HepG2 (cell line): Measurements from ENCODE around the gene RAET1E. TPM values are rescaled to one million over a fixed set of nuclear protein-coding genes. Genes with fewer than 3 reads are reported as not detected.

Experiments
- ATAC-seq: fragments of 200-7000 bp; cut with Tn5 transposase; 3 replicates; pipeline ENCODE4 v1.9.1; 2020; ENCODE audit warnings: mild to moderate bottlenecking, moderate library complexity
- BruUV-seq: library from RNA; stranded (reverse); fragments of 400-500 nt; replicated peaks from 2 replicates; lab custom pipeline; 2021; lab: Mats Ljungman, UMichigan
- CTCF ChIA-PET: fragments of 300-600 bp; formaldehyde crosslinking; extraction: SDS; loops from one replicate; lab custom pipeline; 2021; ENCODE audit warnings: low total read pairs, inconsistent platforms, low intra/inter-chr PET ratio; lab: Yijun Ruan, JAX
- POLR2A ChIA-PET: fragments of 350-600 bp; sonication (Branson Sonifier 250); formaldehyde crosslinking; loops from one replicate; lab custom pipeline; 2020; ENCODE audit warnings: antibody characterized with exemption, inconsistent platforms; lab: Yijun Ruan, JAX
- DNase-seq: peaks from one replicate; pipeline ENCODE4 v3.0.0-alpha.2; 2015; ENCODE audit warnings: low spot score
- FAIRE-seq: peaks from 3 replicates; lab custom pipeline; 2011; peaks lifted over from hg19 to GRCh38; lab: Jason Lieb, UNC
- H2AFZ ChIP-seq: one replicate; pipeline ENCODE4 v1.6.1; 2011; ENCODE audit warnings: low read length, inconsistent platforms
- H3K27ac ChIP-seq: fragments of 300-600 bp; 3 replicates; pipeline ENCODE4 v1.8.0; 2011; ENCODE audit warnings: mixed run types, mild to moderate bottlenecking, mixed read lengths, low read length, inconsistent platforms; ENCODE audit not compliant: insufficient read depth; ENCODE audit errors: extremely low read length
- H3K27me3 ChIP-seq, 2 experiments: fragments of 200-600 bp in 1 of 2; 2 replicates in 1 of 2; 3 replicates in 1 of 2; pipeline versions ENCODE4 v1.6.0 to v1.8.0; 2011; ENCODE audit warnings: low read length in 2 of 2, mild to moderate bottlenecking in 2 of 2, moderate library complexity in 2 of 2, inconsistent platforms in 1 of 2; ENCODE audit not compliant: insufficient read depth in 2 of 2, control insufficient read depth in 1 of 2
- H3K36me3 ChIP-seq, 2 experiments: fragments of 200-600 bp in 1 of 2; replicated peaks in 1 of 2; 2 replicates in 1 of 2; 3 replicates in 1 of 2; pipeline versions ENCODE4 v1.5.1 to v1.8.0; 2011; ENCODE audit warnings: low read length in 2 of 2, inconsistent platforms in 1 of 2; ENCODE audit not compliant: insufficient read depth in 2 of 2, control insufficient read depth in 1 of 2
- H3K4me1 ChIP-seq: 2 replicates; pipeline ENCODE4 v1.5.1; 2012; ENCODE audit warnings: low read length, inconsistent platforms; ENCODE audit not compliant: insufficient read depth
- H3K4me2 ChIP-seq: 2 replicates; pipeline ENCODE4 v1.6.0; 2011; ENCODE audit warnings: low read depth, low read length, inconsistent platforms
- H3K4me3 ChIP-seq, 3 experiments: fragments of 200-600 bp in 1 of 3; sonication (generic), shearing (Covaris generic) in 1 of 3; replicated peaks in 1 of 3; 2 replicates each; pipeline ENCODE4 v1.5.1; 2011 to 2016; ENCODE audit warnings: low read length in 3 of 3, inconsistent platforms in 2 of 3, low read depth in 2 of 3, mild to moderate bottlenecking in 2 of 3, control low read depth in 1 of 3, mixed read lengths in 1 of 3; ENCODE audit not compliant: insufficient read depth in 1 of 3
- H3K79me2 ChIP-seq: one replicate; pipeline ENCODE4 v1.6.1; 2011; ENCODE audit warnings: low read length, inconsistent platforms; ENCODE audit not compliant: insufficient read depth
- H3K9ac ChIP-seq: 2 replicates; pipeline ENCODE4 v1.6.0; 2011; ENCODE audit warnings: mild to moderate bottlenecking, low read depth, low read length, inconsistent platforms; ENCODE audit not compliant: insufficient read depth
- H3K9me3 ChIP-seq: 2 replicates; pipeline ENCODE4 v1.5.1; 2012; ENCODE audit warnings: mild to moderate bottlenecking, low read length
- H4K20me1 ChIP-seq: 2 replicates; pipeline ENCODE4 v1.6.0; 2011; ENCODE audit warnings: inconsistent platforms, mild to moderate bottlenecking, low read length, moderate library complexity; ENCODE audit not compliant: insufficient read depth
- DNMT3B ChIP-seq: conservative IDR thresholded peaks from 2 replicates; pipeline ENCODE4 v1.6.1; 2016; ENCODE audit warnings: missing biosample characterization, control low read depth
- NPAS2 ChIP-seq: sonication (generic); formaldehyde crosslinking; IDR thresholded peaks from 2 replicates; pipeline ENCODE4 v1.8.0; 2022; ENCODE audit warnings: mild to moderate bottlenecking, missing genetic modification reagents, borderline replicate concordance
- ZIK1 ChIP-seq: sonication (generic); formaldehyde crosslinking; IDR thresholded peaks from 2 replicates; pipeline ENCODE4 v1.5.0; 2020; ENCODE audit warnings: mild to moderate bottlenecking, low read depth, missing genetic modification reagents, borderline replicate concordance
- ZNF282 ChIP-seq: fragments of 450-650 bp; IDR thresholded peaks from 2 replicates; pipeline ENCODE4 v1.6.1; 2018; ENCODE audit not compliant: partially characterized antibody
- ZNF329 ChIP-seq: sonication (generic); formaldehyde crosslinking; IDR thresholded peaks from 2 replicates; pipeline ENCODE4 v1.9.0; 2021; ENCODE audit warnings: low read depth, mild to moderate bottlenecking, missing genetic modification reagents
- ZNF543 ChIP-seq: sonication (generic); formaldehyde crosslinking; IDR thresholded peaks from 2 replicates; pipeline ENCODE4 v1.4.0; 2020; ENCODE audit warnings: mild to moderate bottlenecking, missing genetic modification reagents
- ZNF776 ChIP-seq: sonication (generic); formaldehyde crosslinking; IDR thresholded peaks from 2 replicates; pipeline ENCODE4 v1.4.0; 2020; ENCODE audit warnings: mild to moderate bottlenecking, missing genetic modification reagents
- ZNF782 ChIP-seq: sonication (generic); formaldehyde crosslinking; IDR thresholded peaks from 2 replicates; pipeline ENCODE4 v1.4.0; 2020; ENCODE audit warnings: missing genetic modification reagents, mild to moderate bottlenecking, borderline replicate concordance
- ZNF891 ChIP-seq: sonication (generic); formaldehyde crosslinking; IDR thresholded peaks from 2 replicates; pipeline ENCODE4 v1.5.0; 2020; ENCODE audit warnings: mild to moderate bottlenecking, missing genetic modification reagents
- WGBS: methylation state at CpG from one replicate; pipeline ENCODE4 v1.1.6; 2017; ENCODE audit warnings: low lambda C conversion rate; 5-methylcytosine and 5-hydroxymethylcytosine counted together
- in situ Hi-C: cut with HindIII; loops from 2 replicates; pipeline ENCODE4 v1.10.0; 2017; ENCODE audit warnings: low pct_unique_long_range_greater_than_20kb; ENCODE audit not compliant: extremely low pct_ligation_motif_present
- intact Hi-C: fragments of 100-400 bp; cut with micrococcal nuclease; formaldehyde crosslinking; loops from one replicate; pipeline ENCODE4 v1.10.0; 2022; ENCODE audit not compliant: unreplicated experiment
- polyA plus RNA-seq, 8 experiments: library from polyadenylated mRNA; depleted of rRNA in 3 of 8; stranded (reverse) in 7 of 8; unstranded in 1 of 8; fragments of >200 nt; fragmentation: Illumina TruSeq in 4 of 8; extraction: Trizol in 4 of 8; gene quantifications; 2 replicates each; pipeline versions ENCODE4 v1.2.1 to v1.2.3, GENCODE V29; 2011 to 2016; ENCODE audit warnings: low read depth in 4 of 8, missing spikeins in 1 of 8, mixed read lengths in 1 of 8; ENCODE audit not compliant: insufficient read depth in 1 of 8
- total RNA-seq, 5 experiments: library from RNA; depleted of rRNA; stranded (reverse); fragments of >200 nt; fragmentation: Illumina TruSeq; extraction: Trizol; gene quantifications; 2 replicates each; pipeline ENCODE4 v1.2.3, GENCODE V29; 2016; ENCODE audit warnings: low read depth in 1 of 5
- TF ChIP-seq, protein P1 (sequence below): sonication (generic); formaldehyde crosslinking; IDR thresholded peaks from 2 replicates; pipeline ENCODE4 v1.5.1; 2020; ENCODE audit warnings: missing genetic modification reagents, mild to moderate bottlenecking, borderline replicate concordance
- TF ChIP-seq, protein P2 (sequence below): sonication (generic); formaldehyde crosslinking; IDR thresholded peaks from 2 replicates; pipeline ENCODE4 v1.8.0; 2022; ENCODE audit warnings: mild to moderate bottlenecking, missing genetic modification reagents
- TF ChIP-seq, protein P3 (sequence below): sonication (generic); formaldehyde crosslinking; IDR thresholded peaks from 2 replicates; pipeline ENCODE4 v1.8.0; 2022; ENCODE audit warnings: missing genetic modification reagents, mild to moderate bottlenecking, borderline replicate concordance
- TF ChIP-seq, protein P4 (sequence below): sonication (generic); formaldehyde crosslinking; IDR thresholded peaks from 2 replicates; pipeline ENCODE4 v1.4.0; 2020; ENCODE audit warnings: low read depth, mild to moderate bottlenecking, missing genetic modification reagents
- TF ChIP-seq, protein P5 (sequence below), 2 experiments: sonication (generic) in 1 of 2; formaldehyde crosslinking in 1 of 2; IDR thresholded peaks; 2 replicates each; pipeline versions ENCODE4 v1.4.0 to v1.6.1; 2016 to 2020; ENCODE audit warnings: borderline replicate concordance in 1 of 2, low read depth in 1 of 2, mild to moderate bottlenecking in 1 of 2, missing genetic modification reagents in 1 of 2

Gene RAET1E
- total and polyA plus RNA-seq, 2 of the 13 experiments (the other 11 are each of a cell fraction or from before 2014, with no cell fraction given) = not detected

DNA sequence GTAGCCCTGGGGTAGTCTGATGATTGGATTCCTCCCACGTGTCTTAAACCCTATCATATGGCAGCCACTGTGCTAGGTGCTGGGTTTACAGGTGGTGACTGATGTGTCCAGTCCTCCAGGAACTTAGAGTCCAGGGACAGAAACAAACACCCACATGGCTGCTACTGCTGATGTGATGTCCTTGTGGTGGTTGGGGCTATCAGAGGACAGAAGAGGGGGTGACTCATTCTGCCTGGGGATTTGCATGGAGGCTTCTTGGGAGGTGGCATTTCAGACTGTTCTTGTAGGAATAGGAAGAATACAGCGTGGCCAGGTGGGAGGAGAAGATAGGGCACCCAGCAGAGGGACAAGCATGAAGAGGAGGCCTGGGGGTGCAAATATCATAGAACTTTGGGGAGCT, 15.2 kb upstream of the RAET1E start:
- TF ChIP-seq ZNF543 (CRISPR knock-in tag) (no peak), ZIK1 (no peak), ZNF329 (no peak), ZNF891 (CRISPR knock-in tag) (no peak), NPAS2 (CRISPR knock-in tag) (no peak), ZNF776 (CRISPR knock-in tag) (no peak), ZNF282 (no peak), DNMT3B (CRISPR knock-in tag) (no peak), ZNF782 (CRISPR knock-in tag) (no peak)
- TF ChIP-seq, protein P1, sequence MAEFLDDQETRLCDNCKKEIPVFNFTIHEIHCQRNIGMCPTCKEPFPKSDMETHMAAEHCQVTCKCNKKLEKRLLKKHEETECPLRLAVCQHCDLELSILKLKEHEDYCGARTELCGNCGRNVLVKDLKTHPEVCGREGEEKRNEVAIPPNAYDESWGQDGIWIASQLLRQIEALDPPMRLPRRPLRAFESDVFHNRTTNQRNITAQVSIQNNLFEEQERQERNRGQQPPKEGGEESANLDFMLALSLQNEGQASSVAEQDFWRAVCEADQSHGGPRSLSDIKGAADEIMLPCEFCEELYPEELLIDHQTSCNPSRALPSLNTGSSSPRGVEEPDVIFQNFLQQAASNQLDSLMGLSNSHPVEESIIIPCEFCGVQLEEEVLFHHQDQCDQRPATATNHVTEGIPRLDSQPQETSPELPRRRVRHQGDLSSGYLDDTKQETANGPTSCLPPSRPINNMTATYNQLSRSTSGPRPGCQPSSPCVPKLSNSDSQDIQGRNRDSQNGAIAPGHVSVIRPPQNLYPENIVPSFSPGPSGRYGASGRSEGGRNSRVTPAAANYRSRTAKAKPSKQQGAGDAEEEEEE (CRISPR knock-in tag) = no peak
- TF ChIP-seq, protein P2, sequence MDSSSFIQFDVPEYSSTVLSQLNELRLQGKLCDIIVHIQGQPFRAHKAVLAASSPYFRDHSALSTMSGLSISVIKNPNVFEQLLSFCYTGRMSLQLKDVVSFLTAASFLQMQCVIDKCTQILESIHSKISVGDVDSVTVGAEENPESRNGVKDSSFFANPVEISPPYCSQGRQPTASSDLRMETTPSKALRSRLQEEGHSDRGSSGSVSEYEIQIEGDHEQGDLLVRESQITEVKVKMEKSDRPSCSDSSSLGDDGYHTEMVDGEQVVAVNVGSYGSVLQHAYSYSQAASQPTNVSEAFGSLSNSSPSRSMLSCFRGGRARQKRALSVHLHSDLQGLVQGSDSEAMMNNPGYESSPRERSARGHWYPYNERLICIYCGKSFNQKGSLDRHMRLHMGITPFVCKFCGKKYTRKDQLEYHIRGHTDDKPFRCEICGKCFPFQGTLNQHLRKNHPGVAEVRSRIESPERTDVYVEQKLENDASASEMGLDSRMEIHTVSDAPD = no peak
- TF ChIP-seq, protein P3, sequence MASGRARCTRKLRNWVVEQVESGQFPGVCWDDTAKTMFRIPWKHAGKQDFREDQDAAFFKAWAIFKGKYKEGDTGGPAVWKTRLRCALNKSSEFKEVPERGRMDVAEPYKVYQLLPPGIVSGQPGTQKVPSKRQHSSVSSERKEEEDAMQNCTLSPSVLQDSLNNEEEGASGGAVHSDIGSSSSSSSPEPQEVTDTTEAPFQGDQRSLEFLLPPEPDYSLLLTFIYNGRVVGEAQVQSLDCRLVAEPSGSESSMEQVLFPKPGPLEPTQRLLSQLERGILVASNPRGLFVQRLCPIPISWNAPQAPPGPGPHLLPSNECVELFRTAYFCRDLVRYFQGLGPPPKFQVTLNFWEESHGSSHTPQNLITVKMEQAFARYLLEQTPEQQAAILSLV (CRISPR knock-in tag) = no peak
- TF ChIP-seq, protein P4, sequence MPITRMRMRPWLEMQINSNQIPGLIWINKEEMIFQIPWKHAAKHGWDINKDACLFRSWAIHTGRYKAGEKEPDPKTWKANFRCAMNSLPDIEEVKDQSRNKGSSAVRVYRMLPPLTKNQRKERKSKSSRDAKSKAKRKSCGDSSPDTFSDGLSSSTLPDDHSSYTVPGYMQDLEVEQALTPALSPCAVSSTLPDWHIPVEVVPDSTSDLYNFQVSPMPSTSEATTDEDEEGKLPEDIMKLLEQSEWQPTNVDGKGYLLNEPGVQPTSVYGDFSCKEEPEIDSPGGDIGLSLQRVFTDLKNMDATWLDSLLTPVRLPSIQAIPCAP (CRISPR knock-in tag) = no peak
- TF ChIP-seq, protein P5, sequence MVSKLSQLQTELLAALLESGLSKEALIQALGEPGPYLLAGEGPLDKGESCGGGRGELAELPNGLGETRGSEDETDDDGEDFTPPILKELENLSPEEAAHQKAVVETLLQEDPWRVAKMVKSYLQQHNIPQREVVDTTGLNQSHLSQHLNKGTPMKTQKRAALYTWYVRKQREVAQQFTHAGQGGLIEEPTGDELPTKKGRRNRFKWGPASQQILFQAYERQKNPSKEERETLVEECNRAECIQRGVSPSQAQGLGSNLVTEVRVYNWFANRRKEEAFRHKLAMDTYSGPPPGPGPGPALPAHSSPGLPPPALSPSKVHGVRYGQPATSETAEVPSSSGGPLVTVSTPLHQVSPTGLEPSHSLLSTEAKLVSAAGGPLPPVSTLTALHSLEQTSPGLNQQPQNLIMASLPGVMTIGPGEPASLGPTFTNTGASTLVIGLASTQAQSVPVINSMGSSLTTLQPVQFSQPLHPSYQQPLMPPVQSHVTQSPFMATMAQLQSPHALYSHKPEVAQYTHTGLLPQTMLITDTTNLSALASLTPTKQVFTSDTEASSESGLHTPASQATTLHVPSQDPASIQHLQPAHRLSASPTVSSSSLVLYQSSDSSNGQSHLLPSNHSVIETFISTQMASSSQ (IDR thresholded peaks at IDR 0.05; ENCODE audit: low read depth) = no peak
- TF ChIP-seq, protein P5 (CRISPR knock-in tag; IDR thresholded peaks at IDR 0.05; ENCODE audit: borderline replicate concordance) = no peak
- TF ChIP-seq, all 625 proteins: peak for 0
- H3K9ac ChIP-seq = no peak overlapping the region
- H3K27me3 ChIP-seq = peaks cover 3 to 32% of the 10 kb centered on the region in 2 experiments; a peak in 4 of 5 replicates
- H2AFZ ChIP-seq = no peak overlapping the region
- ATAC-seq (no peak), DNase-seq (no peak), FAIRE-seq (no peak)
- CTCF ChIA-PET = no interaction called here
- H3K27ac ChIP-seq = no peak overlapping the region
- H3K36me3 ChIP-seq = no peaks in the 10 kb centered on the region
- intact Hi-C loops (no loop called here), in situ Hi-C loops (no loop called here)
- no peaks in the 10 kb centered on the region for H4K20me1 ChIP-seq
- POLR2A ChIA-PET = no interaction called here
- no TSS peak for BruUV-seq
- no peak overlapping the region for H3K4me3 ChIP-seq
- no peaks in the 10 kb centered on the region for H3K79me2 ChIP-seq
- 0% methylated on average over 2 of the region's 2 CpGs for WGBS
- no peaks in the 10 kb centered on the region for H3K4me1 ChIP-seq
- H3K9me3 ChIP-seq = peaks cover 11% of the 10 kb centered on the region
- H3K4me2 ChIP-seq = no peak overlapping the region
